GM12891 (cell line): ENCODE results near the gene PRAMEF12.

Experiments
- POLR2A ChIP-seq: IDR thresholded peaks from 2 replicates; pipeline ENCODE4 v1.6.1; 2011; ENCODE audit warnings: low read depth, low read length, control low read depth
- POLR2AphosphoS5 ChIP-seq: IDR thresholded peaks from 2 replicates; pipeline ENCODE4 v1.6.1; 2011; ENCODE audit warnings: low read depth, low read length, control low read depth
- TAF1 ChIP-seq: IDR thresholded peaks from 2 replicates; pipeline ENCODE4 v1.6.1; 2011; ENCODE audit warnings: low read depth, low read length, control low read depth

DNA sequence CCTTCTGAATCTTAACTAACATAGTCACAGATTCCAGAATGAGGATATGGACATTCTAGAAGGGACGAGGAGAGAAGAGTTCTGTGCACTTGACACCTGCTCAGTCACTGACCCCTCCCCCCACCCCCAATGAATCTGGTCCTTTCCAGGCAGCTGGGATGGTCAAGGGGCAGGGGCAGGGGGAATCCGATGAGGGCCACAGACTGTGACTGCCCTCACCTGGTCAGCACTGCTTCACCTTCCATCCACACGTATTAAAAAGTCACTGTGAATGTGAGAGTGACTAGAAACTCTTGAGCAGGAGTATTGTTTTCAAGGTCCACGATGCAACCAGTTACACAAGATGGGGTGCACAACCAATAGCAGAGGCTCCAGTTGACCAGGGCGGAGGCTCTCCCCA is 9.5 kb upstream of the PRAMEF12 start:
- TF ChIP-seq POLR2A (no peak), POLR2AphosphoS5 (no peak), TAF1 (no peak)
